ENCODE measurements around the gene USP34.

USP34 gene

GRCh38 chr2:61320181-61320580 lies 150.7 kb downstream of the USP34 start:
- no peak for TF ChIP-seq CTCF (IDR thresholded peaks at IDR 0.05; ENCODE audit: extremely low read depth, insufficient read depth, missing control alignments)
- in situ Hi-C loops (cut with MboI; ENCODE audit: low pct_unique_long_range_greater_than_20kb, low sequenced_read_pairs, unreplicated experiment): no loop called here
- no peak for DNase-seq (ENCODE audit: low spot score)

- DNase-seq (ENCODE audit: low spot score): no peak
- in situ Hi-C loops (cut with MboI; ENCODE audit: low pct_unique_long_range_greater_than_20kb, low sequenced_read_pairs, unreplicated experiment): no loop called here
- TF ChIP-seq CTCF (IDR thresholded peaks at IDR 0.05; ENCODE audit: extremely low read depth, insufficient read depth, missing control alignments): no peak
These were observed 152.3 kb downstream of the USP34 start for GRCh38 chr2:61318553-61318952.

GRCh38 chr2:61295981-61296380 lies 174.9 kb downstream of the USP34 start:
- in situ Hi-C loops (cut with MboI; ENCODE audit: low pct_unique_long_range_greater_than_20kb, low sequenced_read_pairs, unreplicated experiment): no loop called here
- no peak for DNase-seq (ENCODE audit: low spot score)
- no peak for TF ChIP-seq CTCF (IDR thresholded peaks at IDR 0.05; ENCODE audit: extremely low read depth, insufficient read depth, missing control alignments)

- DNase-seq (ENCODE audit: low spot score): no peak
- in situ Hi-C loops (cut with MboI; ENCODE audit: low pct_unique_long_range_greater_than_20kb, low sequenced_read_pairs, unreplicated experiment): no loop called here
- no peak for TF ChIP-seq CTCF (IDR thresholded peaks at IDR 0.05; ENCODE audit: extremely low read depth, insufficient read depth, missing control alignments)
These were observed 178.9 kb downstream of the USP34 start for GRCh38 chr2:61291851-61292575.

- no peak for TF ChIP-seq CTCF (IDR thresholded peaks at IDR 0.05; ENCODE audit: extremely low read depth, insufficient read depth, missing control alignments)
- DNase-seq (ENCODE audit: low spot score): no peak
- in situ Hi-C loops (cut with MboI; ENCODE audit: low pct_unique_long_range_greater_than_20kb, low sequenced_read_pairs, unreplicated experiment): no loop called here
These were observed 182.6 kb downstream of the USP34 start for GRCh38 chr2:61288070-61288841.

- TF ChIP-seq CTCF (IDR thresholded peaks at IDR 0.05; ENCODE audit: extremely low read depth, insufficient read depth, missing control alignments): no peak
- no peak for DNase-seq (ENCODE audit: low spot score)
- in situ Hi-C loops (cut with MboI; ENCODE audit: low pct_unique_long_range_greater_than_20kb, low sequenced_read_pairs, unreplicated experiment): no loop called here
These were observed 183.6 kb downstream of the USP34 start for GRCh38 chr2:61287254-61287653.

All from GM13977 (cell line).